Activated T-cell treated with anti-CD3 and anti-CD28 coated beads for 24 hours (primary cell): ENCODE measurements around the gene MED26.

Experiments
- DNase-seq: peaks from one replicate; pipeline ENCODE4 v3.0.0-alpha.2; 2020; ENCODE audit warnings: low read depth

MED26 gene

DNA sequence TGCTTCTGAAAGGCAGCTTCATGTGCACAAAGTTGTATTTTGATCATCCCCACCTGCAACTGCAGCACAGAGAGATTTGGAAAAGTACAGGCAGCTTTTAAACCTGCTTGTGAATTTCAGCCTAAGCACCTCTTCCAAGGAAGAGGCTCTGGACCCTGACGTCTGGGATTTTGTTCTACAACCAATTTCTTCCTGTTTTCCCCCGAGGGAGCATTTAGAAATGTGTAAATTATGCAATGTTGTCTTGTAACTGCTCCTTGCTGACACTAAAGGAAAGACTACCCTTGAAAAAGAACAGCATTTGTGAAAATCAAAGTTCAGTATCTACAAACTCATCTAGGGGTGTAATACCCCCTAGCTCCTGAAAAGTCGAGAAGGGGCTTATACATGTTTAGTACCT lies 15.4 kb downstream of the MED26 start:
- DNase-seq: no peak

GRCh38 chr19:16611121-16611520 lies 16.9 kb downstream of the MED26 start:
- DNase-seq: no peak

- no peak for DNase-seq
Measured at GRCh38 chr19:16609511-16610200, 18.3 kb downstream of the MED26 start.

DNA sequence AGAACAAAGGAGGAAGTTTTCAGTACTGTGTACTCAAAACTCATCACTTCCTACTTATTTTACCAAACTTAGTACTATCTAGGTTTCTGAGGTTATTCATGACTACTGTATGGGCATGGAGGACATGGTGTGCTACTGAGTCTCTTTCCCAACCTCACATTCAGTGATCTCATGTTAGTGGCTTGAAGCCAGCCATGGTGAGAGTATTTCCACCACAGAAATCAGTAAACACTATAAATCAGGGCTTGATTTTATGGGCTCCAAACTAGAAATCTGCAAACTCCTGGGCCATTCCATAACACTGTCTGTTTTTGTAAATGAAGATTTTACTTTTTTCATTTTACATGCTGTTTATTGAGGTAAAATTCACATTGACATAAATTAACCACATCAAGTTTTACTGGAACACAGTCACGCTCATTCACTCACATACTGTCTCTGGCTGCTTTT lies 19.7 kb downstream of the MED26 start:
- no peak for DNase-seq

DNA sequence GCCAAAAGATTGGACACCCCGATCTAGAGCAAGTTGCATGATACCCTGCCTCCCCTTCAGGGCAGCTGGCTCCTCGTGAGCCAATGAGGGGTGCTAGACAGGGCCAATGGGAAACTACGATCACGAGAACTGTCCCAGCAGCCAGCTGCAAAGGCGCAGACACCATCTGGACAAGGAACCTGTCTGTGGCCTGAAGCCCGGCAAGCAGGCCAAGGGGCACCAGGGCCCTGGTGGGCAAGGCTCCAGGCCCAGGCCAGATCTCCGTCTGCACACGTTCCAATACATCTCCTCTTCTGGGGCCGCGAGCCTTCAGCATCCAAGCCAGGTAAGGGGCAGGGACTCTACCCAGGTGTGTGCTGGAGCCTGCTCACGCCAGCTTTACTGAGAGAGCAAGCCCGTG lies 20.2 kb downstream of the MED26 start:
- no peak for DNase-seq

GRCh38 chr19:16605553-16605994 lies 22.4 kb downstream of the MED26 start:
- no peak for DNase-seq

- no peak for DNase-seq
Measured at GRCh38 chr19:16605115-16605514, 22.9 kb downstream of the MED26 start.

GRCh38 chr19:16604615-16605014 lies 23.4 kb downstream of the MED26 start:
- DNase-seq: no peak

GRCh38 chr19:16603090-16603489 lies 24.9 kb downstream of the MED26 start:
- no peak for DNase-seq

DNA sequence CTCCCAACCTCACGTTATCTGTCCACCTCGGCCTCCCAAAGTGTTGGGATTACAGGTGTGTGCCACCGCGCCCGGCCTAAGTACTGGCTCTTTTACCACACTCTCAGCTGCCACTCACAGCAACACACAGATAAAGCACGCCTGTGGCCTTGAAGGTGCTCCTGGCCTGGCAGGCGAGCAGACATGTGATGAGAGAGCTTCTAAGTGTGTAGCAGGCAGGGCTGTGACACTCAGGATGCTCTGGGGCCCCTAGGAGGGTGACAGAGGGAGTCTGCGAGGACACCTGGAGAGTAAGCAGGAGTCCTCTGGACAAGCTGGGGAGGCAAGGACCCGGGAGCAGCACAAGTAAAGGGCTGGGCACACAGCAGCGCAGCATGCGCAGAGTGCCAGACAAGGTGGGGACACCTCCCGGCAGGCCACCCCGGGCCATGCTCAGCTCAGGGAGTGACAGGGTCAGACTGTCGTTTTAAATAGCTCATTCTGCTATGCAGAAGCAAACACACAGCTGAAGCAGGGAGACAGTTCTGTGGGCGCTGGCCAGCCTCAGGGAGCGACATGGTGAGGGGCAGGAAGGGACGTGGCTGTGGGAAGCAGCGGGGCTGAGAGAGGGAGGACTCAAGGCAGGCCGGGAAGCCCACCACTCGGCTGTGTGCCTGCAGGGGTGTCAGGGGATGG lies 26.5 kb downstream of the MED26 start:
- DNase-seq: no peak

GRCh38 chr19:16600824-16601223 lies 27.2 kb downstream of the MED26 start:
- DNase-seq: no peak

DNA sequence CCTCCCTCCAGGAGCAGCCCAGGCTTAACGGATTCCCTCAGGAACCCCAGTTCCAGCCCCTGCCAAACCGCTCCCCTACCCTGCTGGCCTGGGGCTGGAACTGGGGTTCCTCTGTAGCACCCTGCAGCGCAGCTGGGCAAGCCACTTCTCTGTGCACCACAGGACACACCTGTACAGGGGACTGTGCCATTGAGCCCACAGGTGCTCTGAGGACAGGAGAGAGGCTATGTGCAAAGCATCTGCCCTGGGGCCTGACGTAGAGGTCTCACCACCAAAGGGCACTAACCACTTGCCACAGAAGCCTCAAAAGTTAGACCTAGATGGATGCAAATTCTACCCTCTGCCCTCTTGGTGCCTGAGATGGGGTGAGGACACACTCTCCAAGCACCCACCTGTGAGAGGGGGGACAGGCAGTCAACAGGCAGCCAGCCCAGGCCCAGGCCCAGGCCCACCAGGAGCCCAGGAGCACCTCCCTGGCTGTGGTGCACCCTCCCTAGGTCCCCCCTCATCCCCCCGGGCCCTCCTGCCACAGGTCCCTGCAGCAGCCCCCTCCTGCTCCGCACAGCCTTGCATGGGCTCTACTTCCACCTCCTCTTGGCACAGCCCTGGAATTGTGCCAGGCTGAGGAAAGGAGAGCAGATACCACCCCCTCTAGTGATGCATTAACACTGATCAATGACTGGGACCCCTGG lies 28.2 kb downstream of the MED26 start:
- DNase-seq: no peak

- no peak for DNase-seq
Measured at GRCh38 chr19:16598848-16599247, 29.2 kb downstream of the MED26 start.

- DNase-seq: no peak
Measured at GRCh38 chr19:16596399-16596798, 31.6 kb downstream of the MED26 start.

DNA sequence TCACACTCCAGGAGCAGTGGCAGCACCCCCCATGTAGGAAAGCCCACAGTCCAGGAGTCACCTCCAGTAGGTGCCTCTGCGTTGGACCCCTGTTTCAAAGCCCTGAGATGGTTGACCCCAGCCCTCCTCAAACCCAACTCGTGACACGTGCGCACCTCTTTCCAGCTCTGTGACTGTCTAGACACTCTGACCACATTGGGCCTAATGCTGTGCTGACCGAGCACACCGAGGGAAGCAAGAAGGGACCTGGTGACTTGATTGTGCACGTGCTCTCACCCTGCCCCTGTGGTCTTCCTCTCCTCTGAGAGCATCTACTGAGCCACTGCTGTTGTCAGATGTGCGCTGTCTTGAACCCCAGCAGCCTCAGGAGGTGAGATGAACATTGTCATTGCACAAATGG lies 32.9 kb downstream of the MED26 start:
- DNase-seq: no peak

DNA sequence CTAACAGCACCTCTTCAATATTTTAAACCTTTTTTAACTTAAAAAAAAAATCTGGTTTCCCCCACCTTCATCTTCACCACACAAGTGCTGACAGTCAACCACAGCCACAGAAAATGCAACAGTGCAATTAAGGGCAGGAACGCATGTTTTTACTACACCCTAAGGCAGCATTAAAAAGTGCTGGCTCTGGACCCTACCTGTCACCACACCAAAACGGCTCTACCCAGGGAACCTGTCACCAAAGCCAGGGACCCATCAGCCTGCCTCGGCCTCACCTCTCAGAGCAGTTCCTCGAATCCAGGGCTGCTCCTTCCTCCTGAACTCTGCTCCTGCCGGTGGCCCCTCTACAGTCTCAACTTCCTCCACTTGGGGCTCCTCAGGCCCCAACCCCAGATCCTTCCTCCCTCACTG lies 33.3 kb downstream of the MED26 start:
- DNase-seq: no peak

GRCh38 chr19:16594131-16594586 lies 33.8 kb downstream of the MED26 start:
- DNase-seq: no peak

- DNase-seq: no peak
Measured at GRCh38 chr19:16593181-16593580, 34.8 kb downstream of the MED26 start.

DNA sequence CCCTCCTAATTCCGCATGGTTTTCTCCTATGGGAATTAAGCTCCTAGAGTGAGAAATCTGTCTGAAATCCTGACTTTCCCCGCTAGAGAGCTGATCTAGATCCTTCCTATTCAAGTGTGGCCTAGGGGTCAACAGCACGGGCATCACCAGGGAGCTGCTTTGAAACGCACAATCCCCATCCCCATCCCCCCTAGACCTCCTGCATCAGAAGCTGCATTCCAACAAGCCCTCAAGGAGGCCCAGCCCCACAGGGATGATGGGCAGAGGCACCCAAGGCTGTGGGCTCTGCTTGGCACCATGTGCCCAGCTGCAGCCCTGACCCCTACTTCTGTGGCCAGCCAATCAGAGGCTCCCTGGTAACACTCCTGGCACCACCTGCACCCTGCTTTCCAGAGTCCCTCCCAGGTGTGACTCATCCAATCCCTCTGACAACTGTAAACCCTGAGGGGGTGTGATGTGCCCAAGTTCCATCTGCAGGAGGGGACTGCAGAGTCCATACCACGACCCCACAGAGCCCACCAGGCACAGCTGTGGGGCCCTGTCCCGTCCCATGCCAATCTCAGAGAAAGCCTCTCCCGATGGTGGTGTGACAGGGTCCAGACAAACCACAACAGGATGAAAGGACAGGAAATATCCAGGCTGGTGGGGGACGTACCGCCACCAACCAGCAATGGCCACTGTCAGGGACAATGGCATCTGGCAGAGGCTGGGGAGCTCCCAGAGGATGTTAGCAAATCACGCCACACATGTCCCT lies 36.0 kb downstream of the MED26 start:
- no peak for DNase-seq

DNA sequence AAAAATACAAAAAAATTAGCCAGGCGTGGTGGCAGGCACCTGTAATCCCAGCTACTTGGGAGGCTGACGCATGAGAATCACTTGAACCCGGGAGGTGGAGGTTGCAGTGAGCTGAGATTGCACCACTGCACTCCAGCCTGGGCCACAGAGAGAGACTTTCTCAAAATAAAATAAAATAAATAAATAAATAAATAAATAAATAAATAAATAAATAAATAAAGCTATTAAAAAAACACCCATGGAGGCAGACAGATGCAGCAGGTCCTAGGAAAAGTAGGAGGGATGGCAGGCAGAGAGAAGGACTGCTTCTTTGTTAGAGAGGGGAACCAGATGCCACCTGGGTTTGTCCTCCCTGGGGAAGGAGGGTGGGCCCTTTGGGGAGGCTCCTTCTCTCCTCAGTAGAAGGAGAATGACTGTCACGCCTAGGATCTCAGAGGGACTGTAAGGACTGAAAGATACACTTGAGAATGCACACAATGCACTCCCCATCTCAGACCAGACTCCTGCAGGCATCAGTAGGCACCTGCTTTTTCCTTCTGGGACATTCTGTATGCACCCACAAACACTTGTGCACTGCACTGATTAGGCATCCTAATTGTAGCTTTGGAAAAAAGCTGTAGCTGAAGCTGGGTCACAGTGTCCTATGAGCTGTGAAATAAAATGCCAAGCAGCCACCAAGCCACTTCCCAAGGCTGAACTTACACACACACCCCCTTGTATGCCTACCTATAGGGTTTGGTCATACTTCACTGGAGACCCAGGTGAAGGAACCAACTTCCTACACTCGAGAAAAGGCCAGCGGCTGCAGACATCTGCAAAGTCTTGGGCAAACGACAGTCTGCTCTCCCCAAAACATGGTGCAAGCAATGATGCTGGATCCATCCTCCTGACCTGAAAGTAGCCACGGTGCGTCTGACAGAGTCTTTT lies 36.9 kb downstream of the MED26 start:
- no peak for DNase-seq

DNA sequence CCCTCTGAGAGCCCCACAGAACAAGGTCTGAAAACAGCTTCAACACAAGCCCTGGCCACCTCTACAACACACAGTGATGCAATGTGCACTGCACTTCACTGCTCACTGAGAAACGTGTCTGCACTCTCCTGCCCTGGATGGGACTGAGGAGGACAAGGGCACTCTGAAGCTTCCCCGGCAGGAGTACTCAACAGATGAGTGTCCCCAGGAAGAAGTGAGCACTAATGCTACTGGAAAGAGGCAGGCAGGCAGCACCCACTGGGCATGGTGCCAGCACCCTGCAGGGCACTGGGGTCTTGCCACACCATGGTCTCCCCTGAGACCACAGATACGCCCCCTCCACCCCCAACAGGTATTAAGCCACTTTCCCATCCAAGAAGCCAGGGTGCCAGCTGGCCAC lies 38.1 kb downstream of the MED26 start:
- DNase-seq: no peak
